ENCODE data around the gene THOC1.

DNA sequence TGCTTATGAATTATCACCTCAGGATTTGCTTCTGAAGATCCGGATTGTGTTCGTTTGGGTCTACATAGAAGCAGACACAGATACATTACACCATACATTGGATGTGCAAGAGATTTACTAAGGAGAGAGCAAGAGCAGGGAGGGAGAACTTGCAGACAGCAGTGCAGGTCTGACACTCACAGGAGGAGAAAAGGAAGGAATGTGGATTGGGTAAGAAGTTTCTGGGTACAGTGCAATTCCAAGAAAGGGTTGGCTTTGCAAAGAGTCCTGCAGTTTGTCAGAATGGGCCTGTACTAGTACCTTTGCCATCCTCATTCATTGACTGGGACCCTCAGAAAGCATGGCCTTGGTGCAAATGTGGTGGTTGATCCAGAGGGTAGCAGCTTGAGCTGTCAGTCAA lies 4.8 kb upstream of the THOC1 start:
- TF ChIP-seq SUZ12 (IDR thresholded peaks at IDR 0.05; ENCODE audit: extremely low read depth, insufficient read depth, insufficient read length) (no peak), ZNF274 (IDR thresholded peaks at IDR 0.05; ENCODE audit: low read depth, low read length) (no peak)
